Stimulated activated naive CD4-positive, alpha-beta T cell (primary cell): ENCODE results near the gene CALN1.
"Not testable (repeated sequence)": the region's sequence is repeated elsewhere in the genome, so short reads cannot be mapped to it uniquely, and the experiment has no call there.

ENCODE experiments used
- DNase-seq, 6 experiments: peaks; one replicate each; lab custom pipeline; 2025; lab: John Stamatoyannopoulos, UW

CALN1 gene

DNA sequence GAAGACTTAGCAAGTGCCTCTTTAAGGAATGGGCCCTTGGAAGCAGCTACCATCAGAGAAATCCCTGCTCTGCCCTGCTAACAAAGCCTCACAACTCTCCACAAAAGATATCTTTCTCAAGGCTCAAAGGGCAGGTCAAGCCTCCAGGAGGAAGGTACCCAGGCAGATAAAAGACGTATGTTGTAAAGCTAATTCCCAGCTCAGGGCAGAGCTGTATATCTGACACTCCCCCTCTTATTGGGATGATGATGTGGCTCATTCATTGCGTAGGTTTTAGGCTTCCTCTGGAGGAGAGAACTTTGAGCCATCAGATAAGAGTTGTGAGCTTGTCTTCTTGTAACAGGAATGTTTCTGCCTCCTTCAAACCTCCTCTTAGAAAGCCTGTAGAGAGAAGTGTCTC is 145.4 kb downstream of the CALN1 start:
- no peak for DNase-seq

DNA sequence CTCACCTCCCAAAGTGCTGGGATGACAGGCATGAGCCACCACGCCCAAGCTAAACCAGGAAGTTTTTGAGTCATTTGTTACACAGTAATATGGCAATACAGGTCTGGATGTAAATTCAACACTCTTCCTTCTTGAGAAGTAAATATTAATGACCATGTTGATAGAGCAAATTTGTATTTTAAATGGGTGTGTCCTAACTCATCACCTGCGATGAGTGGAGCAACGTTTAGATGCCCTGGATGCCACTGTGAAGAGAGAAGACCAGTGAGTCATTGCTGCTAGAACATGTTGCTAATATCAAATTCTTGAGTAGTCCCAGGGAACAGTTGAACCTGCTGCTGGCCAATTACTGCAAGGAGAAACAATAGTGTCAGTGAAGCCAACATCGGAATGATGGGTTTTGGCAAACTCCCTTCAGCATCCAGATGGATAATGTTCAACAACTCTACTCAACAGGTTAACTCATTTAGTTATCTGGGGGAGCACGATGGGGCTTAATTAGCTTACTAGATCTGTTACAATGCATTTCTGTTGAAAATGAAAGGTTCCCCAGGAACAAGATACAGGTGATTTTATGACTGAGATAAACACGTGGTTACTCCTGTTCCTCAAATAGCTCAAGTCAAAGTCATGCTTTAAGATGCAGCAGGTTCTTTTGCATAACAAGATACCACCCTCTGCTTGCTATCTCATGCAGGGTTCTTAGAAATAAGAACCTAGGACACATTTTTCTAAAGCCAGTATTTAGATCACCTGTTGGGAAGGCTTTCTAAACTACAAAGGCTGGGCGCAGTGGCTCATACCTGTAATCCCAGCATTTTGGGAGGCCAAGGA is 146.8 kb downstream of the CALN1 start:
- no peak for DNase-seq

DNA sequence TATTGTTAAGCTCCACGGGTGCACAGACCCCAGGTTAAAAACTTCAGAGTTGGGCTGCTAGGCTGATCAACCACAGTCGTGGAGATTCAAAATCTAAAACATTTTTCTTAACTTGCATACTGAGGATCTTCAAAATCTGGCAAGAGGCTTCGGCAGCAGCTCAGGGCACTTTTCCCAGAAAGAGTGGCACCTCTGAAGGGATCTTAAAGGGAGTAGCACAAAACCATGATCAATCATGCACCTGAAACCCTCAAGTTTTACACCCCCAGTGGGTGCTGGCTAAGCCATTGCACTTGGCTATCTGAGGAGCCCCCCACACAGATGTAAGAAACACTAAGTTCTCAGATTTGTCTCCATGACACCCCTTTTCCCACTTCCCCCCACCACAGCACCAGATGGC is 151.7 kb downstream of the CALN1 start:
- no peak for DNase-seq

DNA sequence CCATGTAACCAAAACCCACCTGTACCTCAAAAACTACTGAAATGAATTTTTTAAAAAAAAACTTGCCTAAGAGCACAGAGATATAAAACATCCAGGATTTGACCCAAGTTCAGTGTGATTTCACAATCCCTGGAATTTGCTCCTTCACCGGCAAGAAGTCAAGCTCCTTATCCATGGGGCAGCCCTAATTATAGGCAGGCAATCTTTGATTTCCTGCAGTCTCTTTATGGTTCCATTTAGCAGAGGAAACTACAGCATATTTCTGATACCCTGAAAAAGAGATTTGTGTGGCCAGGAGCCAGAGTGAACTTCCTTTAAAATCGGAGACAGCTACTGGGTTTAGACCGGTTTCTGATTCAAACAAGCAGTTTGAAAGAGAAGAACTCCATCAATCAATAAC is 154.1 kb downstream of the CALN1 start:
- no peak for DNase-seq

DNA sequence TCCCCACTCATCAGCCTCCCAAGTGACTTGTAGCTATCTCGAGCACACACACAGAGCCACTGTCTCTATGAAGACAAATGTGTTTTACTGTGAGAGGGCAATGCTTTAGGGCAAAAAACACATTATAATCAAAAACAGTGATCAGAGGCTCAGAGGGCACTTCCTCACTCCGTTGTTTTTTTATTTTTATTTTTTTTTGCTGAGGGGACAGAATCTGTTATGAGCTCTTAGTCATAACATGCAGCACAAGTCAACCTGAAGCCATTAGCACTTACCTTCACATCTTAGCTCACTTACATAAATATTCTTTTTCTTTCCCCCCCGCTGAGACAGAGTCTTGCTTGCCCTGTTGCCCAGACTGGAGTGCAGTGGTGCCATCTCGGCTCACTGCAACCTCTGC is 157.7 kb downstream of the CALN1 start:
- no peak for DNase-seq

DNA sequence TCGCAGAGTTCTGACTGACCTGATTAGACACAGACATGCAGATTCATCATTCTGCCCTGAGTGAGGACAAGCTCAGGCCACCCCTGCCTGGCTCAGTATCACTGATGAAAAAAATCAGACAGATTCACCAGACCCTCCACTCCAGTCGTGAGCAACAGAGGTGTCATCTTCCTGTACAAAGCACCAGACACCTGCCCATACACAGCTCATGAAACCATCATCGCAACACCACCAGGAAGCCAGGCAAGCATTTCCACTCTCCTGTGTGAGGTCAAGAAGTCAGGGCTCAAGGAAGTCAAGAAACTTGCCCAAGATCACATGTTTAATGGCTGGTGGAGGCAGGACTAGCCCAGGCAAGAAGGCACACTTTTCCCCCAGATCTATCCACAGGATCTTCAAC is 163.0 kb downstream of the CALN1 start:
- DNase-seq: no peak

DNA sequence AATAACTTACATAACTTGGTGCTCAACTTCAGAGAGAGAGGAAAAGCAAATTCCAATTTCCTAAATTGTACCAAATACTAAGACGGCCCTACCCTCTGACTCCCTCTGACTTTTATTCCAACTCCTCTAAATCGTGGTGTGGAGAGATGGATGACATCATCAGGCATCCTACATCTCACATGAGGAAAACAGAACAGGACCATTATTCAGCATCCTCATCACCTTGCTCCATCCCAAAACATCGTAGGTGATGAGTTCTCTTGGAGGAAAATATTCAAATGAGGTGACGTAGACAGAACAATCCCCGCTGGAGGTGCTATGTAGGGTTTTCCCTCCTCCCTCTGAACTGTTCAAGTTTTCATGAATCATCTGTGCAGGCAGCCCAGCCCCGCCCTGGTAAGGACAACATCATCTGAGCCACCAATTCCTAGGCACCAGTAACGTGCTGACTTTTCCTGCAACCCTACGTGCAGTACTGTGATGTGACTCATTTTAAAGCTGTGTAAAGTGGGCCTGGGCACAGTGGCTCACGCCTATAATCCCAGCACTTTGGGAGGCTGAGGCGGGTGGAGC is 167.2 kb downstream of the CALN1 start:
- DNase-seq: no peak

DNA sequence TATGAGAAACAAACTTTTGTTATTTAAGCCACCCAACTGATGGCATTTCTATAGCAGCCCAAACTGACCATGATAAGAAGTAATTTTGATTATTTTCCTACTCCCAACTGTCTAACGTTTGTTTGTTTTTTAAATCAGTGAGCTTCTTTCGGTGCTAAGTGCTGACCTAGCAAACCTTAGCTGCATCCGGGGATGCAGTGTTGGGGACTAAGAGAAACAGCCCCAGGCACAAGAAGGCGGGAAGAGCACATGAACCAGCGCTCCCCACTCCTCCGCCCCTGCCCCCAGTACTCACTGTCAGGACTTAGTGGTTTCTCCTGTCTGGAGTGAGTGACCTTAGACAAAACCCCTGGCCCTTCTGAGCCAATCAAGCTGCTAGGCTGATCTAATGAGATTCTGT is 168.8 kb downstream of the CALN1 start:
- DNase-seq: no peak

DNA sequence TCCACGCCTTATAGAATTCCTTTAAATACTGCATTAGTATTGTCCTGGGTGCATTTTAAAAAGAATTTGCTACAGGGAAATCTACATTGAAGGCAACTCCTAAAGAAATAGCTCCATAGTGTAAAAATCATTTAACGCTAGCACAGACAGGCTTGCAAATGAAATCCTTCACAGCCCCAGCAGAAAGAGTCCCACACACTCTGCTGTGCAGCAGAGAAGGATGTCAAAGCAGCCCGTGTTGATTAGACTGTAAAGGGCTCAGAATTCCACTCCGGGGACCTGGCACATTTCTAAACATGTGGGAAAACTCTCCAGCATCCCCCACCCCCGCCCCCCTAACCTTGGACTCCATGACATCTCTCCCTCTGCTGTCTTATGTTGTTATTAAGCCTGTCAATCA is 176.8 kb downstream of the CALN1 start:
- no peak for DNase-seq

DNA sequence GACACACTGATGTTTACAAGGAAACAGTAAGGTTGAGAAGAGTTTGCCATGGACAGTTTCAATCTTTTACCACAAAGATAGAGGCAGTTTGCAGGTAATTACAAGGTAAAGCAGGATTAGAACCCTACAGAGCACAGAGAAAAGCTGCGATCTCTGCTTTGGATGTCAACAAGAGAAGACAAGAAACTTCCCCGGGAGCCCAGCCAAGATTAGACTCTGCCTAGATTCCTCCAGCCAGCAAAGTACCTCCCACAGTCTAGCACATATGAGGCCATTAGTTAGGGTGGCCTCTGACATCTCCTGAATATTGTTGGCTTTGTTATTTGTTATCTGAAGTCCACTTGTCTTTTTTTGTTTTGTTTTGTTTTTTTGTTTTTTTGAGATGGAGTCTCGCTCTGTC is 178.1 kb downstream of the CALN1 start:
- no peak for DNase-seq

DNA sequence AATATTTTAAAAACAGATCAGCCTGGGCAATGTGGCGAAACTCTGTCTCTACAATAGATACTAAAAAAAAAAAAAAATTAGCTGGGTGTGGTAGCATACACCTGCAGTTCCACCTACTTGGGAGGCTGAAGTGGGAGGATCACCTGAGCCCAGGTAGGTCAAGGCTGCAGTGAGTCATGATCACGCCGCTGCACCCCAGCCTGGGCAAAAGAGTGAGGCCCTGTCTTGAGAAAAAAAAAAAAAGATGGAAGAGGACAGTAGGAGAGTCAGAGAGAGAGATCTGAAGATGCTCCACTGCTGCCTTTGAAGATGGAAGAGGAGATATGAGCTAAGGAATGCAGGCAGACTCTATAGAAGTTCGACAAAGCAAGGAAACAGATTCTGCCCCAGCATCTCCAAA is 181.9 kb downstream of the CALN1 start:
- DNase-seq: no peak

DNA sequence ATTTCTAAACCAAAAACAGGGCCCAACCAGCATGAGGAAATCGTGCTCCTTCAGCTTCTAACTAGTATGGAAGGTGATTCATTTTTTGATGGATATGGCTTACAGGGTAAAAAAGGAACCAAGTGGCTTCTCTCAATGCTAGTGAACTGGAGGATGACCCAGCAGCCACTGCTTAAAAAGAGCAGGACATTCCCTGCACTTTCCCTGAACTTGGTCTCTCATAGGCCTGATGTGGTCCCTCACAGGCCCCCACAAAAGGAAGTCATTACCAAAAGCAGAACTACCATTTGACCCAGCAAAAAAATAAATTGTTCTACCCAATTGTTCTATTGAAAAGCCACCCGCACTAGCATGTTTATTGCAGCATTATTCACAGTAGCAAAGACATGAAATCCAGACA is 188.8 kb downstream of the CALN1 start:
- DNase-seq: no peak

DNA sequence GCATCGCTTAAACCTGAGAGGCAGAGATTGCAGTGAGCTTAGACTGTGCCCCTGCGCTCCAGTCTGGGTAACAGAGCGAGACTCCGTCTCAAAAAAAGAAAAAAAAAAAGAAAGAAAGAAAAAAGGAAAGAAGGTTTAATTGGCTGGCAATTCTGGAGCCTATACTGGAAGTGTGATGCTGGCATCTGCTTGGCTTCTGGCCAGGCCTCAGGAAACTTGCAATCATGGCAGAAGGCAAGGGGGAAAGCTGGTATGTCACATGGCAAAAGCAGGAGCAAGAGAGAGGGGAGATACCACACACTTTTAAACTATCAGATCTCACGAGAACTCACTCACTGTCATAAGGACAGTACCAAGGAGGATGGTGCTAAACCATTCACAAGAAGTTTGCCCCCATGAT is 190.0 kb downstream of the CALN1 start:
- DNase-seq: no peak

DNA sequence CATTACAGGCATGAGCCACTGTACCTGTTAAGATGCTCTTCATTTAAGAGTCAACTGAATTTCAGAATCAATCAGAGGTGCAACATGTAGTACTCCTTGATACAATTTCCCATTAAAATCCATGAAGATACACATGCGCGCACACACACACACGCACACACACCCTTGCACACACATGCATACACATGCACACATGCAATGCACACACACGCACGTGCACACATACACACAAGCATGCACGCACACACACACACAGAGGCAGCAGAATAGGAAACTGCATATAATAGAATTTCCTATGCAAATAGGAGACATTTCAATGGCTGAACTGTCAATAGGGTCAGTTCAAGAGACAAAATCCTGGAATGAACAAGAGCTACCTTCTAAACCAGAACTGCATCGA is 192.6 kb downstream of the CALN1 start:
- no peak for DNase-seq

DNA sequence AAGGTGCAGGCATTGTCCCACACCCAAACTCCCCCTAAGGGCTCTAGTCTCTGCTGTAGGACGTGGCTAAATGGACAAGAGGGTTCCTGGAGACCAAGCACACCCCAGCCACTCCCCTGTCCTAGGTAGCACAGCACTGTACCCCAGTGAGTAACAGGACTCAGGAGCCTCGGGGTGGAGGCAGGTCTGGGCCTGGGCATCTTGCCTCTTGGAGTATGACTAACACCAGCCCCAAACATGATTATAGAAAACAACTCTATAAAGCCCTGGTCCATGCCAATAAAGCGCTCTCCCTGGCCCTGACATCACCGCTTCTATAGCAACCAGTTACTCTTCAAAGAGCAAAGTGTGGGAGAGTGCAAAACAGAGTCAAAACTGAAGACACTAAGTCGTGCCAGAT is 195.0 kb downstream of the CALN1 start:
- DNase-seq: no peak

DNA sequence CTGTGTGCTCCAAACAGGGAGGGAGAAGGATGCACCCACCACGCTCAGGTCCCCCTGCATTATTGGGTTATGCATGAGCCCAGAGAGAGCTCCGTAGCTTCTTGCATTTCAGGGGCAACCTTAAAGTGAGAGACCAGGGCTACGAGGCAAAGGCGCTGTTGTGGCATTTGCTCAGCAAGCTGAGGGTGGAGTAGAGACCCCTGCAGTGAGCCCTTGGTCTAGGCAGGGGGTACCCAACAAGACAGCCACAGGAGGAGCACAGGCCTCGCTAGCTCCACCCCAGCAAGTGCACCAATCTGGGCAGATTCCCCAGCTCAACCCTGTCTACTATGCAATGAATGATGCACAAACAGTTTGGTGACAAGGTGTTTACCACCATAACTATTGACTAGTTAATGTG is 198.4 kb downstream of the CALN1 start:
- DNase-seq: no peak

DNA sequence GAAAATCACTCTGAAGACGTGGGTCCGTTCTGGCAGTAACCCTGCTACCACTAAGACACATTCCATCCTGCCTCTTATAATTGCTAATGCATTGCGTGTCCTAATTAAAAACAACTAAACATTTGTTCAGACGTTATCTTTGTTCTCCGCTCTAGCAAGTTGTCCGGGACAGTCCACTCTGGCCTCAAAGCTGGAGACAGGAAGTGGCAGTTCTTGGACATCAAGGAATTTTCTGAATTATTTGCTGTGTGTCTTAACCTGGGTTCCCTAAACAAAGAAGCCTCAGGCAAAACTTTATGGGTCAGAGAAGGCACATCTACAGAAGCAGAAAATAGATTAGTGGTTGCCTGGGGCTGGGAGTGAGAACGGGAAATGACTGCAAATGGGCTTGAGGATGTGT is 199.1 kb downstream of the CALN1 start:
- no peak for DNase-seq

DNA sequence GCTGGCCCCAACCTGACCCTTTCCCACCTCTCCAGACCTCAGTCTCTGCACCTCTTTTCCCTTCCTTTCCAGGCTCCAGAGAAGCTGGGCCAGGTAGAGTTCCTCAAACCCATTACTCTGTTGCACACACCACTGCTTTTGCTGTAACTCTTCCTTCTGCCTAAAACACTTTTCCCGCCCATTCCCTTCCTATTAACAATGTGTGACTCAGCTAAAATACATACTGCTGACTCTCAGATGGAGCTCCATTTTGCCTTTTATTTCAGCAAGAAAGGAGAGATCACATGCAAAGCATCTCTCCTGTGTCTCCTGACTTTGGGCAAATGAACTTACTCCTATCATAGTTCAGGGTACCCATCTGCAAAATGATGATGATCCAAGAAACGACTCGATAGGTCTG is 201.0 kb downstream of the CALN1 start:
- no peak for DNase-seq

DNA sequence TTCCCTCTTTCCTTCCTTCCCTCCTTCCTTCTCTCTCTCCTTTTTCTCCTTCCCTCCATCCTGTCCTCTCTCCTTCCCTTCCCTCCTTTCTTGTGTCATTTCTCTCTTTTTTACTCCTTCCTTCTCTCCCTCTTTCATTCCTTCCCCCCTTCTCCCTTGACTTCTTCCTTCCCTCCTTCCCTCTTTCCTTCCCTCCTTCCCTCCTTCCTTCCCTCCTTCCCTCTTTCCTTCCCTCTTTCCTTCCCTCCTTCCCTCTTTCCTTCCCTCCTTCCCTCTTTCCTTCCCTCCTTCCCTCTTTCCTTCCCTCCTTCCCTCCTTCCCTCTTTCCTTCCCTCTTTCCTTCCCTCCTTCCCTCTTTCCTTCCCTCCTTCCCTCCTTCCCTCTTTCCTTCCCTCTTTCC is 203.1 kb downstream of the CALN1 start:
- not testable (repeated sequence) for DNase-seq

DNA sequence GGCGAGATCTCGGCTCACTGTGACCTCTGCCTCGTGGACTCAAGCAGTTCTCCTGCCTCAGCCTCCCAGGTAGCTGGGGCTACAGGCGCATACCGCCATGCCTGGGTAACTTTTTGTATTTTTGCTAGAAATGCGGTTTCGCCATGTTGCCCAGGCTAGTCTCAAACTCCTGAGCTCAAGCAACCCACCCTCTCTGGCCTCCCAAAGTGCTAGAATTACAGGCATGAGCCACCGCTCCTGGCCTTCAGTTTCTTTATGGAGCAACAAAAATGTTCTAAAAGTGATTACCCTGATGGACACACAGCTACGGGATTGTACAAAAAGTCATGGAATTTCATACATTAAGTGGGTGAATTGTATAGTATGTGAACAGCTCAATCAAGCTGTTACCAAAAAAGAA is 216.0 kb downstream of the CALN1 start:
- no peak for DNase-seq

DNA sequence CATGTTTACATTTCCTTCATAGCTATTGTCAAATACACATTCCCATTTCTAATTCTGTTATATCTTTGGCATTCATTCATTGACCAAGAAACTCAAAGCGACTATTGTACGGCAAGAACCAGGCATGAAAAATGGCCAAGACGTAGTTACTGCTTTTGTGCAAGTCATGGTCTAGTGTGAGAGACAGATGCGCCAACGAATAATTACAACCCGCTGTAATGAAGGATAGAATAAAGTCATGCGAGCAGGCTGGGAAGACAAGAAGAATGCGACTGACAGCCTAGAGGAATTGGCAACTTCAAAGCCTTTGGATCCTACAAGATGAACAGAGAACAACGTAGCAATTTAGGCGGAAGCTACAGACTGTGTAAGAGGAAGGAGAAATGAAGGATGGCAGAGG is 221.2 kb downstream of the CALN1 start:
- no peak for DNase-seq

DNA sequence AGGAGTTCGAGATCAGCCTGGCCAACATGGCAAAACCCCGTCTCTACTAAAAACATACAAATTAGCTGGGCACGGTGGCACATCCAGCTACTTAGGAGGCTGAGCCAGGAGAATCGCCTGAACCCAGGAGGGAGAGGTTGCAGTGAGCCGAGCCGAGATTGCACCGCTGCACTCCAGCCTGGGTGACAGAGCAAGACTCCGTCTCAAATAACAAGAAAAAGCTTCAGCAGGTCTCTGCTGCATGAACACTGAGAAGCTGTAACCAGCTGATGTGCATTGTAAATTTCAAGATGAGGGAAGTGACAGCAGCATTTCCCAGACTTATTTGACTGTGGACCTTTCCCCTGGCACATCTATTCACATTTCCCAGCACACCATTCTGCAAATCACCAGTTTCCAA is 222.0 kb downstream of the CALN1 start:
- no peak for DNase-seq

DNA sequence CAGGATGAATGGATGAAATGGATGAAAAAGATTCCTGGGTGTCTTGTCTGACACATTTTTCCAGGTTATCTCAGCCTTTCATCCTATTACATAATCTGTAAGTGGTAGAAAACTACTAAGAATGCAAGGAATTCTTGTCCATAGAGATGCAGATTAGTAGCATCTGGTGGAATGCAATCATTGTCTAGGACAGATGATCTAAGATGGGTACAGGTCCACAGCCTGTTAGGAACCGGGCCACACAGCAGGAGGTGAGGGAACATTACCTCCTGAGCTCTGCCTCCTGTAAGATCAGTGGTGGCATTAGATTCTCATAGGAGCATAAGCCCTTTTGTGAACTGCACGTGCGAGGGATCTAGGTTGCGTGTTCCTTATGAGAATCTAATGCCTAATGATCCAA is 225.0 kb downstream of the CALN1 start:
- no peak for DNase-seq

DNA sequence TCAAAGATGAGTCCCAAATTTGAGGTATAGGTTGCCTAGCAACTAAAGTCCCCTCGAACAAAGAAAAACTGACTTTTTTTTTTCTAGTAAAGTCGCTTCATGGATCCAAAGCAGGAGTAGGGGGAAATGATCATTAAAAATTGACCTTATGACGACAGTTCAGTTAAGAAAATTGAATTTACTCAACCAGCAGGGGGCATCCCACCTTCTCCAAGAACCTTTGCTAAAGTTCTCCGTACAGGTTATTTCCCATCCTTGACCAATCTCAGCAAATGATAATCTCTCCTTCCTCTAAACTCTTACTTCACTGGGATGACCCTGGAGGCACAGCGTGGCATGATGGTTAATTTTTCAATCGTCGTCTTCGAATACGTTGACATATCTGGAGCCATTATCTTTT is 228.3 kb downstream of the CALN1 start:
- DNase-seq: no peak
